IMR-90 (cell line): ENCODE results near the gene ZSCAN30. TPM values are rescaled to one million over a fixed set of nuclear protein-coding genes. Genes with fewer than 3 reads are reported as not detected.

Experiments
- ATAC-seq: fragments of 200-7000 bp; cut with Tn5 transposase; 2 replicates; pipeline ENCODE4 v1.9.1; 2020; ENCODE audit warnings: low read depth, mild to moderate bottlenecking, moderate library complexity
- BruUV-seq: library from RNA; stranded (reverse); fragments of 400-500 nt; replicated peaks from 2 replicates; lab custom pipeline; 2021; lab: Mats Ljungman, UMichigan
- CTCF ChIA-PET: fragments of 300-600 bp; formaldehyde crosslinking; extraction: SDS; loops from one replicate; lab custom pipeline; 2021; ENCODE audit warnings: antibody characterized with exemption; lab: Yijun Ruan, JAX
- POLR2A ChIA-PET: fragments of 300-600 bp; sonication (Branson Sonifier 250); formaldehyde crosslinking; loops from one replicate; lab custom pipeline; 2022; ENCODE audit warnings: antibody characterized with exemption; ENCODE audit not compliant: unreplicated experiment; lab: Charles Lee
- DNase-seq: peaks from one replicate; pipeline ENCODE4 v3.0.0; 2013
- H2AFZ ChIP-seq: replicated peaks from 2 replicates; pipeline ENCODE3; 2013; ENCODE audit warnings: low read length, mild to moderate bottlenecking; ENCODE audit not compliant: poor library complexity
- H2AK5ac ChIP-seq: 2 replicates; pipeline ENCODE4 v1.6.1; 2013; ENCODE audit warnings: low read depth, low read length, inconsistent platforms
- H2AK9ac ChIP-seq: replicated peaks from 2 replicates; pipeline ENCODE3; 2013; ENCODE audit warnings: mild to moderate bottlenecking, low read depth, low read length, moderate library complexity; ENCODE audit not compliant: poor library complexity
- H2BK120ac ChIP-seq: 2 replicates; pipeline ENCODE4 v1.6.1; 2013; ENCODE audit warnings: low read depth, low read length, inconsistent platforms
- H2BK15ac ChIP-seq: 3 replicates; pipeline ENCODE4 v1.6.1; 2013; ENCODE audit warnings: low read depth, low read length, inconsistent platforms
- H2BK20ac ChIP-seq: 2 replicates; pipeline ENCODE4 v1.6.1; 2013; ENCODE audit warnings: low read depth, mild to moderate bottlenecking, inconsistent platforms, low read length, moderate library complexity
- H2BK5ac ChIP-seq: 2 replicates; pipeline ENCODE4 v1.6.1; 2013; ENCODE audit warnings: mild to moderate bottlenecking, low read depth, low read length, inconsistent platforms; ENCODE audit not compliant: poor library complexity, severe bottlenecking
- H3K14ac ChIP-seq: replicated peaks from 2 replicates; pipeline ENCODE4 v1.6.1; 2013; ENCODE audit warnings: low read depth, low read length, inconsistent platforms
- H3K18ac ChIP-seq: 2 replicates; pipeline ENCODE4 v1.6.1; 2013; ENCODE audit warnings: low read depth, low read length, control low read depth
- H3K23ac ChIP-seq: 2 replicates; pipeline ENCODE4 v1.6.1; 2013; ENCODE audit warnings: low read depth, low read length, inconsistent platforms
- H3K27ac ChIP-seq: 2 replicates; pipeline ENCODE4 v1.5.1; 2013; ENCODE audit warnings: mild to moderate bottlenecking, control low read depth, low read length; ENCODE audit not compliant: insufficient read depth
- H3K27me3 ChIP-seq: 2 replicates; pipeline ENCODE4 v1.6.1; 2013; ENCODE audit warnings: low read length; ENCODE audit not compliant: control insufficient read depth, insufficient read depth
- H3K36me3 ChIP-seq: 2 replicates; pipeline ENCODE4 v1.6.1; 2013; ENCODE audit warnings: low read length, mixed read lengths; ENCODE audit not compliant: control insufficient read depth, insufficient read depth
- H3K4ac ChIP-seq: 2 replicates; pipeline ENCODE4 v1.6.1; 2013; ENCODE audit warnings: low read depth, low read length, inconsistent platforms
- H3K4me1 ChIP-seq: 2 replicates; pipeline ENCODE4 v1.6.1; 2013; ENCODE audit warnings: low read length, mixed read lengths; ENCODE audit not compliant: control insufficient read depth, insufficient read depth
- H3K4me2 ChIP-seq: 2 replicates; pipeline ENCODE4 v1.6.1; 2013; ENCODE audit warnings: low read depth, mild to moderate bottlenecking, control low read depth, low read length, moderate library complexity
- H3K4me3 ChIP-seq: 2 replicates; pipeline ENCODE4 v1.5.1; 2013; ENCODE audit warnings: low read depth, mild to moderate bottlenecking, control low read depth, low read length, moderate library complexity; ENCODE audit not compliant: insufficient read depth
- H3K56ac ChIP-seq: 2 replicates; pipeline ENCODE4 v1.6.1; 2013; ENCODE audit warnings: low read length, inconsistent platforms; ENCODE audit not compliant: insufficient read depth; ENCODE audit errors: extremely low read depth
- H3K79me1 ChIP-seq, 2 experiments: 2 replicates each; pipeline ENCODE4 v1.6.1; 2013; ENCODE audit warnings: low read length in 2 of 2, inconsistent platforms in 1 of 2, low read depth in 1 of 2
- H3K9ac ChIP-seq: 2 replicates; pipeline ENCODE4 v1.6.1; 2013; ENCODE audit warnings: low read depth, low read length, control low read depth
- H3K9me1 ChIP-seq: 2 replicates; pipeline ENCODE4 v1.6.1; 2013; ENCODE audit warnings: low read length, inconsistent platforms; ENCODE audit not compliant: insufficient read depth
- H3K9me3 ChIP-seq: 2 replicates; pipeline ENCODE4 v1.6.1; 2013; ENCODE audit warnings: low read length; ENCODE audit not compliant: control insufficient read depth, insufficient read depth
- H4K20me1 ChIP-seq: 2 replicates; pipeline ENCODE4 v1.6.1; 2013; ENCODE audit warnings: low read length, inconsistent platforms; ENCODE audit not compliant: insufficient read depth
- H4K5ac ChIP-seq: 2 replicates; pipeline ENCODE4 v1.6.1; 2013; ENCODE audit warnings: mild to moderate bottlenecking, low read depth, low read length, control low read depth
- H4K8ac ChIP-seq, 2 experiments: 2 replicates each; pipeline ENCODE4 v1.6.1; 2013; ENCODE audit warnings: low read depth in 2 of 2, low read length in 2 of 2, control low read depth in 1 of 2, inconsistent platforms in 1 of 2
- H4K91ac ChIP-seq: 2 replicates; pipeline ENCODE4 v1.6.1; 2013; ENCODE audit warnings: low read depth, low read length, inconsistent platforms; ENCODE audit not compliant: insufficient read depth
- BHLHE40 ChIP-seq: fragments of 150-350 bp; IDR thresholded peaks from 2 replicates; pipeline ENCODE4 v1.6.1; 2016; ENCODE audit warnings: mild to moderate bottlenecking, low read depth, low read length
- CEBPB ChIP-seq: IDR thresholded peaks from 2 replicates; pipeline ENCODE4 v1.6.1; 2012; ENCODE audit warnings: low read depth, low read length, improper control_type of control experiment
- CHD1 ChIP-seq: IDR thresholded peaks from 2 replicates; pipeline ENCODE4 v1.6.1; 2012; ENCODE audit warnings: low read depth, low read length, improper control_type of control experiment
- FOS ChIP-seq: fragments of 150-350 bp; IDR thresholded peaks from 2 replicates; pipeline ENCODE4 v1.6.1; 2016; ENCODE audit warnings: low read depth, low read length
- MAFK ChIP-seq: IDR thresholded peaks from 2 replicates; pipeline ENCODE4 v1.6.1; 2012; ENCODE audit warnings: low read depth, low read length, improper control_type of control experiment
- MAZ ChIP-seq: IDR thresholded peaks from 2 replicates; pipeline ENCODE4 v1.6.1; 2012; ENCODE audit warnings: low read depth, mild to moderate bottlenecking, low read length, improper control_type of control experiment, moderate library complexity, borderline replicate concordance
- MXI1 ChIP-seq: IDR thresholded peaks from 2 replicates; pipeline ENCODE4 v1.6.1; 2012; ENCODE audit warnings: low read depth, mild to moderate bottlenecking, low read length, moderate library complexity, borderline replicate concordance
- NFE2L2 ChIP-seq: fragments of 150-350 bp; IDR thresholded peaks from 2 replicates; pipeline ENCODE4 v1.6.1; 2016; ENCODE audit warnings: low read depth, mild to moderate bottlenecking, low read length
- POLR2A ChIP-seq: IDR thresholded peaks from 2 replicates; pipeline ENCODE4 v1.6.1; 2012; ENCODE audit warnings: mild to moderate bottlenecking, low read depth, low read length
- RAD21 ChIP-seq: IDR thresholded peaks from 2 replicates; pipeline ENCODE4 v1.6.1; 2012; ENCODE audit warnings: low read length, improper control_type of control experiment
- RCOR1 ChIP-seq: IDR thresholded peaks from 2 replicates; pipeline ENCODE4 v1.6.1; 2012; ENCODE audit warnings: mild to moderate bottlenecking, low read length, improper control_type of control experiment; ENCODE audit not compliant: insufficient replicate concordance
- RFX5 ChIP-seq: IDR thresholded peaks from 2 replicates; pipeline ENCODE4 v1.8.0; 2012; ENCODE audit warnings: low read depth, mild to moderate bottlenecking, low read length, moderate library complexity
- SMC3 ChIP-seq: fragments of 150-350 bp; IDR thresholded peaks from 2 replicates; pipeline ENCODE4 v1.6.1; 2016; ENCODE audit warnings: low read depth, mild to moderate bottlenecking, antibody characterized with exemption, low read length, moderate library complexity
- dilution Hi-C: fragments of 300-500 bp; cut with HindIII; formaldehyde crosslinking; loops from one replicate; pipeline ENCODE4 v1.14.3; 2018; ENCODE audit warnings: low sequenced_read_pairs; ENCODE audit not compliant: unreplicated experiment
- in situ Hi-C: fragments of 300-500 bp; cut with MboI; formaldehyde crosslinking; loops from 3 replicates; pipeline ENCODE4 v1.14.3; 2019; ENCODE audit warnings: low sequenced_read_pairs, inconsistent platforms, mixed read lengths
- intact Hi-C: fragments of 100-400 bp; cut with micrococcal nuclease; formaldehyde crosslinking; loops from 2 replicates; pipeline ENCODE4 v1.10.0; 2022
- polyA plus RNA-seq, 3 experiments: library from polyadenylated mRNA; depleted of rRNA; stranded (reverse); fragments of >200 nt; gene quantifications; 2 replicates each; pipeline ENCODE4 v1.2.3, GENCODE V29; 2012; ENCODE audit warnings: low replicate concordance in 1 of 3
- total RNA-seq: library from RNA; depleted of rRNA; stranded (reverse); fragments of >200 nt; gene quantifications from 2 replicates; pipeline ENCODE4 v1.2.3, GENCODE V29; 2012
- TF ChIP-seq, protein P1 (sequence below): conservative IDR thresholded peaks from 2 replicates; pipeline ENCODE4 v1.5.1; 2012; ENCODE audit warnings: mild to moderate bottlenecking, low read depth, low read length, improper control_type of control experiment
- TF ChIP-seq, protein P2 (sequence below): fragments of 150-350 bp; IDR thresholded peaks from 2 replicates; pipeline ENCODE4 v1.6.1; 2017; ENCODE audit warnings: mild to moderate bottlenecking, antibody characterized with exemption, low read length, low read depth
- TF ChIP-seq, protein P3 (sequence below): fragments of 150-350 bp; IDR thresholded peaks from 2 replicates; pipeline ENCODE4 v1.6.1; 2016; ENCODE audit warnings: low read depth, mild to moderate bottlenecking, low read length, moderate library complexity, borderline replicate concordance

Gene ZSCAN30
- total and polyA plus RNA-seq, 2 of the 4 experiments (the other 2 are of a cell fraction): 9.9 to 17.7 TPM

DNA sequence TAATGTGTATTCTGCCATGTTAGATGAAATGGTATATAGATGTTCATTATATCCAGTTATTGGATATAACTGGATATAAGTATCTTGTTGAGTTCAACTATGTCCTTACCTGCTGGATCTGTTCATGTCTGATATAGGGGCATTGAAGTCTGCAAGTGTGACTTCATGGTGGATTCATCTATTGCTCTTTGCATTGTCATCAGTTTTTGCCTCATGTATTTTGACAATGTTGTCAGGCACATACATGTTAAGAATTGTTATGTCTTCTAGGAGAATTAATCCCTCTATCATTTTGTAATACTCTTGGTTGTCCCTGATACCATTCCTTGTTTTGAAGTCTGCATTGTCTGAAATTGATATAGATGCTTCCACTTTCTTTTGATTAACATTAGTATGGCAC is 38.8 kb upstream of the ZSCAN30 start:
- dilution Hi-C loops: no loop called here
- no peak for TF ChIP-seq BHLHE40
- no peak for TF ChIP-seq POLR2A
- no peak for TF ChIP-seq CHD1
- no peak for TF ChIP-seq RCOR1
- no peak for TF ChIP-seq FOS
- TF ChIP-seq, protein P1, sequence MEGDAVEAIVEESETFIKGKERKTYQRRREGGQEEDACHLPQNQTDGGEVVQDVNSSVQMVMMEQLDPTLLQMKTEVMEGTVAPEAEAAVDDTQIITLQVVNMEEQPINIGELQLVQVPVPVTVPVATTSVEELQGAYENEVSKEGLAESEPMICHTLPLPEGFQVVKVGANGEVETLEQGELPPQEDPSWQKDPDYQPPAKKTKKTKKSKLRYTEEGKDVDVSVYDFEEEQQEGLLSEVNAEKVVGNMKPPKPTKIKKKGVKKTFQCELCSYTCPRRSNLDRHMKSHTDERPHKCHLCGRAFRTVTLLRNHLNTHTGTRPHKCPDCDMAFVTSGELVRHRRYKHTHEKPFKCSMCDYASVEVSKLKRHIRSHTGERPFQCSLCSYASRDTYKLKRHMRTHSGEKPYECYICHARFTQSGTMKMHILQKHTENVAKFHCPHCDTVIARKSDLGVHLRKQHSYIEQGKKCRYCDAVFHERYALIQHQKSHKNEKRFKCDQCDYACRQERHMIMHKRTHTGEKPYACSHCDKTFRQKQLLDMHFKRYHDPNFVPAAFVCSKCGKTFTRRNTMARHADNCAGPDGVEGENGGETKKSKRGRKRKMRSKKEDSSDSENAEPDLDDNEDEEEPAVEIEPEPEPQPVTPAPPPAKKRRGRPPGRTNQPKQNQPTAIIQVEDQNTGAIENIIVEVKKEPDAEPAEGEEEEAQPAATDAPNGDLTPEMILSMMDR: no peak
- no peak for TF ChIP-seq RAD21
- TF ChIP-seq MAZ: no peak
- TF ChIP-seq MXI1: no peak
- no peak for TF ChIP-seq SMC3
- TF ChIP-seq, protein P2, sequence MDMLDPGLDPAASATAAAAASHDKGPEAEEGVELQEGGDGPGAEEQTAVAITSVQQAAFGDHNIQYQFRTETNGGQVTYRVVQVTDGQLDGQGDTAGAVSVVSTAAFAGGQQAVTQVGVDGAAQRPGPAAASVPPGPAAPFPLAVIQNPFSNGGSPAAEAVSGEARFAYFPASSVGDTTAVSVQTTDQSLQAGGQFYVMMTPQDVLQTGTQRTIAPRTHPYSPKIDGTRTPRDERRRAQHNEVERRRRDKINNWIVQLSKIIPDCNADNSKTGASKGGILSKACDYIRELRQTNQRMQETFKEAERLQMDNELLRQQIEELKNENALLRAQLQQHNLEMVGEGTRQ: no peak
- no peak for TF ChIP-seq MAFK
- no peak for TF ChIP-seq CEBPB
- TF ChIP-seq RFX5: no peak
- no peak for TF ChIP-seq NFE2L2
- TF ChIP-seq, protein P3, sequence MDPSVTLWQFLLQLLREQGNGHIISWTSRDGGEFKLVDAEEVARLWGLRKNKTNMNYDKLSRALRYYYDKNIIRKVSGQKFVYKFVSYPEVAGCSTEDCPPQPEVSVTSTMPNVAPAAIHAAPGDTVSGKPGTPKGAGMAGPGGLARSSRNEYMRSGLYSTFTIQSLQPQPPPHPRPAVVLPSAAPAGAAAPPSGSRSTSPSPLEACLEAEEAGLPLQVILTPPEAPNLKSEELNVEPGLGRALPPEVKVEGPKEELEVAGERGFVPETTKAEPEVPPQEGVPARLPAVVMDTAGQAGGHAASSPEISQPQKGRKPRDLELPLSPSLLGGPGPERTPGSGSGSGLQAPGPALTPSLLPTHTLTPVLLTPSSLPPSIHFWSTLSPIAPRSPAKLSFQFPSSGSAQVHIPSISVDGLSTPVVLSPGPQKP: no peak
- CTCF ChIA-PET: no interaction called here

More for the DNA sequence above, 38.8 kb upstream of the ZSCAN30 start:
- Histone ChIP-seq H3K27me3 (no peaks in the 10 kb centered on the region), H3K9ac (no peak overlapping the region), H4K5ac (no peak overlapping the region), H2BK20ac (no peak overlapping the region), H2AFZ (no peak overlapping the region), H2BK120ac (no peak overlapping the region), H3K9me1 (peaks cover 4% of the 10 kb centered on the region; the same call in 1 of the 2 replicates), H4K91ac (no peak overlapping the region), H3K18ac (no peak overlapping the region), H2BK15ac (no peak overlapping the region), H3K4me2 (no peak overlapping the region), H4K8ac (no peak overlapping the region), H3K14ac (no peak overlapping the region), H3K56ac (no peak overlapping the region), H4K20me1 (no peaks in the 10 kb centered on the region), H3K79me1 (peaks cover 0 to 2% of the 10 kb centered on the region in 2 experiments; a peak in 3 of 4 replicates), H2BK5ac (no peak overlapping the region), H3K4me1 (peaks cover 2% of the 10 kb centered on the region; the same call in 1 of the 2 replicates), H3K4ac (no peak overlapping the region), H3K36me3 (peaks cover 5% of the 10 kb centered on the region), H3K4me3 (no peak overlapping the region), H2AK5ac (no peak overlapping the region), H3K9me3 (0 out of 2 replicates have a peak, but pooled peaks cover 4% of the 10 kb centered on the region), H3K27ac (no peak overlapping the region), H2AK9ac (no peak overlapping the region), H3K23ac (no peak overlapping the region)
- intact Hi-C loops: no loop called here
- POLR2A ChIA-PET: no interaction called here
- ATAC-seq (no peak), DNase-seq (no peak)
- no TSS peak for BruUV-seq
- in situ Hi-C loops: no loop called here
